SK-MEL-5 (cell line): Measurements from ENCODE around the gene VIPR2. TPM values are rescaled to one million over a fixed set of nuclear protein-coding genes. Genes with fewer than 3 reads are reported as not detected.

Experiments used
- DNase-seq: peaks from one replicate; pipeline ENCODE4 v3.0.0-alpha.2; 2016; ENCODE audit warnings: low read depth, low spot score
- in situ Hi-C: cut with HindIII; loops from 2 replicates; pipeline ENCODE4 v1.10.0; 2016; ENCODE audit warnings: low sequenced_read_pairs, high pct_unique_total_duplicates, low pct_unique_long_range_greater_than_20kb
- total RNA-seq: library from RNA; depleted of rRNA; stranded (reverse); fragments of >200 nt; shearing (Covaris generic); gene quantifications from 2 replicates; pipeline ENCODE4 v1.2.3, GENCODE V29; 2014

VIPR2 gene
- total RNA-seq, 1 experiment from 2014 or later, result not detected

DNA sequence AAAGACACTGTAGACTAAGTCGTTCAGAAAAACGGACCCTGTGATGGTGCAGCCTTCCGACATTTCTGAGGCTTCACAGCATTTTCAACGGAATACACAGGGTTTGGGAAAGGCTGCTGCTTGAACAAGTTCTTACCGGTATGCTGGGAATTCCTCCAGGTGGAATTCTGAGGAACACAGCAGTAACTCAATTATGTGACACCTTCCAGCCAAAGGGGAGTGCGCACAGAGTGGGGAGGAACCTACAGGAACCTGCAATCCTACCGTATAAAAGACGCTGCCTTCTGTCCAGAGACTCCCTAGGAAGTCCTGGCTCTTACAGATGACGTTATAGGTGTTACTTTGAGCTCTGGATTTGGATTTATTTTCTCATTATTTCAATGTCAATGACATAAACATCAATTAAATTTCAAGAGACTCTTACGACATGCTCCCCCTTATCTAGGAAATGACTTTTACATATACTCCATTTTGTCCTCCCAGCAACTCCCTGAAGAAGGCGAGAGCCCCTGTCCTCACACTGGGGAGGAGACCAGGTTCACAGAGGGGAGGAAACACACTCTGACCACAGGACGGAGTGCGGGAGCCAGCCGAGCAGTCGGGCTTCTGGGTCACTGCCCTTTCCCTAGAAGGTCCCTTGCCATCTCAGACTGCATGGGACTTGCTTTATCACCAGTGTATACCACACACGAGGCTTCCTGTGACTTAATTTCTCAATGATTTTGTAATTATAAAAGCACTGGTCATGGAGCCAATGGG, 27.9 kb downstream of the VIPR2 start:
- in situ Hi-C loops, result no loop called here

DNA sequence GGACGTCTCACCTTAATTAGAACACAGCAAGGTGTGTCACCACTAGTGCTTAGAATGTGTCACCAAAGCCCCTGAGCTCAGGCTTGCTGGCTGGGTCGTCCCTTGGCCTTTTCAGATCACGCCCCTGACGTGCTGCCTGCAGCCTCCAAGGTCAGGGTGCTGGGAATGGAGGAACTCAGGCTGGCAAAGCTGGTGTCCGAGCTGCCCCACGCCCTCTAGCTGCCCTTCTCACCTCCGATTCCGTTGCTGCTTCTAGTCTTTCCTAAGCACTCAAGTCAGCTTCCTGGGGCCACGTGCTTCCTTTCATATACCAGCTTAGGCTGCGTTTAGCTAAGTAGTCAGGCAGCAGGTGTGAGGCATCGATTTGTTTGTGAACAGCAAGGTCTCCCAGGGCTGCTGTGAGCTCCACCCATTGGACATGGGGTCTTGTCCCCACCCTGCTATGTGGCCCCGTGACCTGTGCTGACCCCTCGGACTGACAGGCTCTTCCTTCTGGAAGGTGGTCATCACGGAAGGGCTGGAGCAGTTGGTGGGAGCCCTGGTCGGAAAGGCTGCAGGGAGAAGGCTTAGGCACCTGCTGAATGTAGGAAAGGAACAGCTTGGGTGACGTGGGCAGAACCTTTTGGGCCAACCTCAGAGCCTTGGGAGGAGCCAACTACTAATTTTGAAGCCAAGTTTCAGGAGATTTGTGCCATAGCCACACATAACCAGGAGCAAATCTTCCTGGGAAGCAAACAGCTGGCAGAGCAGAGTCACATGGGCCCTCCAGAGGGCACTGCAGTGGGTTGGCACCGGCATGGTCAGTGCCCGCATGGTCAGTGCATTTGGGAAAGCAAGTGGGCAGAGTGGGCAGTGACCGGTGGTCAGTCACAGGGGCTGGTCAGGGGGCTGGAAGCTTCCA, 28.8 kb downstream of the VIPR2 start:
- in situ Hi-C loops, result no loop called here
- DNase-seq, result no peak

More for the DNA sequence above, 27.9 kb downstream of the VIPR2 start:
- DNase-seq, result no peak

DNA sequence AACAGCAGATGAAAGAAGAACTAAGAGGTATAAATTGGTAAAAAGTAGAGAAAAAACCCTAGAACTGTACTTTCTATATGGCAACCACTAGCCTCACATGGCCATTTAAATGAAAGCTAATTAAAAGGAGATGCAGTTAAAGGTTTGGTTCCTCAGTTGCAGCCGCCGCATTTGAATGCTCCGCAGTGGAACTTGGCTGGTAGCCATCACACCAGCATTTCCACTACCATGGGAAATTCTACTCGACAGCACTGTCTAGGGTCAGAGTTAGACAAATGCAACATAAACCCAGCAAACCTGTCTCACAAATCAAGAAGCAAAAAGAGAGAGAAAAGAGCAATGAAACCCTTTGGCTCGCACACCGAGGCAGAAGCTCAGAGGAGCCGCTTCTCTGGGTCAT, 29.7 kb downstream of the VIPR2 start:
- in situ Hi-C loops, result no loop called here
- DNase-seq, result no peak

DNA sequence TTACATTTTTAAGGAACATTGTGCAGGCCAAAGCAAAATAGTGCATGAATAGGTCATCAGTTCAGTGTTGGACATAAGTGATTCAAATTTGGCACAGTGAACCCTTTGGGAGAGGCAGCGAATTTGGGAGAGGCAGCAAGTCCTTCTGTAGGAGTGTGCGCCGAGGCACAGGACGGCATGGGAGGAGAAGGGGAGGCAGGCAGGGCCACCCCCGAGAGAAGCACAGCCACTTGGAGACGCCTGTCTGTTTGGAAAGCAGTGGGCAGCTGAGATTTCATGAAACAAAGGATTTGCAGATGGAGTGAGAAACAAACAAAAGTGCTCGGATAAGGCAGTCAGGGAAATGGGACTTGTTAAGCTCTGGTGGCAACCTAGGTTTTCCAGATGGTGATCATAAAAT, 30.6 kb downstream of the VIPR2 start:
- no peak for DNase-seq
- in situ Hi-C loops, result no loop called here

DNA sequence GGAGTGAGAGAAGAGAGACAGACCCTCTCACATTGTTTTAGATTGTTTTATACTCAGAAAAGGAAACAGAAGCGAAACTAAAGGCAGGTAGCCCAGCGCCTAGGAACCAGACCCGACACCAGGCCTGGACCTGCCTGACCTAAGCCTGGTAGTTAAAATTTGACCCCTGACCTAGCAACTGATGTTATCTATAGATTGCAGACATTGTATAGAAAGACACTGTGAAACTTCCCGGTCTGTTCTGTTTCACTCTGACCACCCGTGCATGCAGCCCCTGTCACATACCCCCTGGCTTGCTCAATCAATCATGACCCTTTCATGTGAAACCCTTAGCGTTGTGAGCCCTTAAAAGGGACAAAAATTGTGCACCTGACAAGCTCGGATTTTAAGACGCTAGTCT, 31.6 kb downstream of the VIPR2 start:
- no peak for DNase-seq
- in situ Hi-C loops, result no loop called here

DNA sequence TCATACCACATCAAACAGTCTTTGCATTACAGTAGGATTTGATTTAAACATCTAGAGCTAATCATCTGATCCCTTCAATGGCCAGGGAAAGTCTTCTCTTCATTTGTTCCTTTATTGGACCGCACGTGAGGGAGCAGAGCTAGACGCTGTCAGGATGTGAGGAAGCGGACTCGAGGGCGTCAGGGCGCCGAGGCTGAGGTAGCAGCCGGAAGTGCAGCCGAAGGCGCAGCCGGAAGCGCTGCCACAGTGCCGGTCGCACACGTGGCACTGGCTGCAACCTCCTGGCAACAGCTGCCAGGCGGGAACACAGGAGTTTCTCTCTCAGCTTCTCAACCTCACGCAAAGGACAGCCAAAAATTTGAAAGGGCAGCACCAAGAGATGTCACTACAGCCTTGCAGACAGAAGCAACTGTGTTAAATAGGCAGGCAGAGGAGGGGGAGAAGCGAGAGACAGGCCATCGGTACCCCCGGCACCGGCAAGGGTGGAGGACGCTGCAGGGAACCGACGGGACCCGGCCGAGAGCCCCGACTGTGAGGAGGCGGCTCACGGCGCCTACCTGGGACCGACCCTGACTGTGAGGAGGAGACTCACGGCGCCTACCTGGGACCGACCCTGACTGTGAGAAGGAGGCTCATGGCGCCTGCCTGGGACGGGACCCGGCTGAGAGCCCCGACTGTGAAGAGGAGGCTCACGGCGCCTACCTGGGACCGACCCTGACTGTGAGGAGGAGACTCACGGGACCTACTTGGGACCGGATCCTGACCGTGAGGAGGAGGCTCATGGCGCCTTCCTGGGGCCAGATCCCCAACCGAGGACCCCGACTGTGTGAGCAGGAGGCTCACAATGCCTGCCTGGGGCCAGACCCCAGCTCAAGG, 32.3 kb downstream of the VIPR2 start:
- no peak for DNase-seq
- in situ Hi-C loops, result no loop called here

DNA sequence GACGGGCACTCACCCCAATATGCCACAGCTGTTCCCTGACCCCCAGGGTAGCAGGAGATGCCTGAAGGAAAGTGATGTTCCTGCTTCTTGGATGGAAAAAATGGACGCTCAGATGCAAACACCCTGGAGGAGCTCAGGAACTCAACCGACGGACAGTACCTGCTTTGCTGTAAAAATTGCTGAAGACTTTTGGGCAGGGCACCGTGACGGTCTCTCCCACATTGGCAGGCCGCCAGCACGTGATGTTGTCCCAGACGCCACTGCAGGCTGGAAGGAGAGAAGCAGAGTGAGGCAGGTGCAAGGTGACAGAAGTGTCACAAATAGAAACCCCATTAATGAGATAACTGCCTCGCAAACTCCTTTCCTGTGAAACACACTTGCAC, 35.0 kb downstream of the VIPR2 start:
- DNase-seq, result no peak

DNA sequence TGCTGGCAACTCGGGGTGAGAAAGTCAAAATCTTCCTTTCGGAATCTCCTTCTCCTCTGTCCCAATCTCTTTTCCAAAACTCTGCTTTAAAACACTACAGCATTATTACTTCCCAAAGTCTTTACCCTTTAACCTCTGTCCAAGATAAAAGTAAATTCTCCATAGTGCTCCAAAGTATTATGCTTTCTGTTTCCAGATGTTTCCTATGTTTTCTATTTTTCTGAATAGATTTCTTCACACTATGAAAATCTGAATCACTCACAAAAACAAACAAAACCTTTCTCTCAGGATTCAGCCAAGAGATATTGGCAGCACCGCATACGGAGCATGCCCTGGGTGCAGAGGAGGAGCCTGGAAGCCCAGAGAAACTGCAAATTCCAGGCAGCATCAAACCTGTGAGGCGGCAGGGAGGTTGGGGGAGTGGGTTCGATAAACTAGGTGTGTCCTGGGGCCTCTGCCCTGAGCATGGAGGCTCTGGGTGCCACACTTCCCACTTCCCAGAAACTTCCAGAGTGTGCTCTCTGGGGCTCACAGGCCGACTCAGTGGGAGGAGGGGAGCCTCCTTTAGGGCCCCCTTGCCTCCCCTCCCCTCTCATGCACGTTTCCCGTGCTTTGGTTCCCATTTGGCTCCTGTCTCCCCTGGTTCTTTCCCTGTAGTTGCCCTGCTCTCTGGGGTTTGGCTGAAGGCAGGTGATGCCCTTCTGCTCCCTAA, 35.6 kb downstream of the VIPR2 start:
- in situ Hi-C loops, result no loop called here

More for the DNA sequence above, 35.0 kb downstream of the VIPR2 start:
- in situ Hi-C loops, result no loop called here

DNA sequence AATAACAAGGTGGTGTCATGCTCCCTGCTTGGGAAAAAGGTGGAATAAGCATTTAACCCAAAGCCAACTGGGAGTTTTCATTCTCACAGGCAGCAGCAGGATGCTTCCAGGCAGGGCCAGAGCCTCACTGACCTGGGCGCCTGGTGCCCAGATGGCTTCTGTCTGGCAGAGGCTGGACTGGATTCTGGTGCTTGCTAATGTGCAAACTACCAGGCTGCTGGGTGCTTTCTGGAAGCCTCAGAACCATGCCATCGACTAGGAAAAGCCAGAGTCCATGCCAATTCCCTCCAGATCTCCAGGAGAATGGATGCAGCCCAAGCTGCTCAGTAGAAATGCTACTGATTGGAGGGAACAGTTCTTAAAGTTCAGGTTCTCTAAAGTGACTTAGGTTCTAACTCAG, 36.2 kb downstream of the VIPR2 start:
- no peak for DNase-seq
- in situ Hi-C loops, result no loop called here

More for the DNA sequence above, 35.6 kb downstream of the VIPR2 start:
- no peak for DNase-seq

DNA sequence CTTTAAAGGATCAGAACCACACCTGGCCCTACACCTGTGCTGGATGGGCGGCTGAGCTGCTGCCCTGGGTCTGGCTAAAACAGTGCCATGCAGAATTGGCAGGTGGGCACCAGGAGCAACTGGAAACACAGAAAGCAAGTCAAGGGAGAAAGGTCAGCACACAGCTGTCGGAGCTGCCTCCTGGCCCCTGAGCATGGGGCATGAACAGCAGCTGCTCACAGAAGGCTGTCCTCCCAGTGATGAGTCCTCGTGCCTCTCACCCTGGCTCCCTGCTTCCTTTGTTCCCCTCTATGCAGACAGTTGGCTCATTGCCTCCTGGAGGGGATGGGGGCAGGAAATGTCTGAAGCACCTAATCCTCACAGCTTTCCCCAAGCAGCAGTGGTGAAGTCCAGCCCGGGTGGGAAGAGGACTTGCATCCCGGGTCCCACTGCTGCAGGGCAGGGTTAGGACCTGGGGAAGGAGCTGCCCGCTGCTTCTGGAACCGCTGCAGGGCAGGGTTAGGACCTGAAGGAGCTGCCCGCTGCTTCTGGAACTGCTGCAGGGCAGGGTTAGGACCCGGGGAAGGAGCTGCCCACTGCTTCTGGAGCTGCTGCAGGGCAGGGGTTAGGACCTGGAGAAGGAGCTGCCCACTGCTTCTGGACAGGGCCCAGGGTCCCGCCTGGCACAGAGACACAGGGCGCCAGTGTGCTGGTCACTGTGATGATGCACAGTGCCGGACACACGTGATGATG, 37.3 kb downstream of the VIPR2 start:
- in situ Hi-C loops, result no loop called here
- no peak for DNase-seq

DNA sequence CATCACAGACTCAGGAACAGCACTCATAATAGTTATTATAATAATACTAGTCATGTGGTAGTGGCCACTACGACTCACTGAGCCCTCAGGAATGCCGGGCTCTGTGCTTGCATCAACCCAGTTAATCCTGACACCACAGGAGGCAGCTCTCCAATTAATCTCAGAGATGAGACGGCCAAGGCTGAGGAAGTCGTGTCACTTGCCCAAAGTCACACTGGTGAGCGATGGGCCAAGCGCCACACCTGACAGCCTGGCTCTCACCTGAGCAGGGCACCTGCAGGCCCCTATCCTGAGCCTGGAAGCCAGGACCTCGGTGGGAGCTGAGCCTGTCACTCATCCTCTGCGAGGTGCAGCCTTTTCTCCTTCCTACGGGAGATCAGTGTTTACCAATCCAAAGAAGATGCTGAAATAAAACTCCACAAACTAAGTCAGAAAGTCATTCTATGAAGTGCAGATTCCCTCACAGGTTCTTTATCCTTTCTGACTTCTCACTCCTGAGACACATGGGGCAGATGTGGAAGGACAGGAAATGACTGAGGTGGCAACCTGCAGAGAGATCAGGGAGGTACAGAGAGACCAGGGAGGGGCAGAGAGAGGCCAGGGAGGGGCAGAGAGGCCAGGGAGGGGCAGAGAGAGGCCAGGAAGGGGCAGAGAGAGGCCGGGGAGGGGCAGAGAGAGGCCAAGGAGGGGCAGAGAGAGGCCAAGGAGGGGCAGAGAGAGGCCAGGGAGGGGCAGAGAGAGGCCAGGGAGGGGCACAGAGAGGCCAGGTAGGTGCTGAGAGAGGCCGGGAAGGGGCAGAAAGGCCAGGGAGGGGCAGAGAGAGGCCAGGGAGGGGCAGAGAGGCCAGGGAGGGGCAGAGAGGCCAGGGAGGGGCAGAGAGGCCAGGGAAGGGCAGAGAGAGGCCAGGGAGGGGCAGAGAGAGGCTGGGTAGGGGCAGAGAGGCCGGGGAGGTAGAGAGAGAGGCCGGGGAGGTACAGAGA, 38.5 kb downstream of the VIPR2 start:
- in situ Hi-C loops, result no loop called here

DNA sequence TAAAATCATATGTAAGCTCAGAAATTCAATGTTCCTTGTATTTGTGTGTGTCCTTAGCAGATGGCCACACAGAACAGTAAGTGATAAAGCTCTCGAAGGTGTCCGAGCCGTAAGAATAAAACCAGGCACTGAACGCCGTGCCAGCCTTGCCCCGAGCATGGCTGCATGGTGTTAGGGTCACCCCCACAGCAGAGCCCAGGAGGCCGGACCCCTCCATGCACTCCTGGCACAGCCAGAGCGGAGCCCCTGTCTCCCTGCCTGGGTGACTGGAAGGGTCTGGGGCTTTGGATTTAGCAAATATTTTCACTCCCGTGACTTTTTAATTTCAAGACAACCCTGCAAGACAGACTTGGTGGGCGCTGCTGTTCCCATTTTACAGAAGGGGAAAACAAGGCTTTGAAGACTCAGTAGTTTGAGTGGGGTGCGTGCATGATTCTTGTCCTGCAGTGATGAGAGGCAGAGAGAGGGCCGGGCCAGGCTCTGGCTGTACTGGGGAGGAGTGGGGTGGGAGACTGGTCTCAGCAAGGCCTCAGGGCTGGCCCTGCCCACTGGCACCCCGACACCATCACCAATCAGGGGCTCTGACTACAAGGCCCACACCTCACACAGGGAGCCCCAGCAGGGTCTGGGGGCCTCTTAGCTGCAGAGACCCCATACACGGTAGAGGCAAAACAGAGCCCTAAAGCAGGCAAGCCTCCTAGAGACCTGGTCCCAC, 39.4 kb downstream of the VIPR2 start:
- in situ Hi-C loops, result no loop called here
- DNase-seq, result no peak

More for the DNA sequence above, 38.5 kb downstream of the VIPR2 start:
- DNase-seq, result no peak

DNA sequence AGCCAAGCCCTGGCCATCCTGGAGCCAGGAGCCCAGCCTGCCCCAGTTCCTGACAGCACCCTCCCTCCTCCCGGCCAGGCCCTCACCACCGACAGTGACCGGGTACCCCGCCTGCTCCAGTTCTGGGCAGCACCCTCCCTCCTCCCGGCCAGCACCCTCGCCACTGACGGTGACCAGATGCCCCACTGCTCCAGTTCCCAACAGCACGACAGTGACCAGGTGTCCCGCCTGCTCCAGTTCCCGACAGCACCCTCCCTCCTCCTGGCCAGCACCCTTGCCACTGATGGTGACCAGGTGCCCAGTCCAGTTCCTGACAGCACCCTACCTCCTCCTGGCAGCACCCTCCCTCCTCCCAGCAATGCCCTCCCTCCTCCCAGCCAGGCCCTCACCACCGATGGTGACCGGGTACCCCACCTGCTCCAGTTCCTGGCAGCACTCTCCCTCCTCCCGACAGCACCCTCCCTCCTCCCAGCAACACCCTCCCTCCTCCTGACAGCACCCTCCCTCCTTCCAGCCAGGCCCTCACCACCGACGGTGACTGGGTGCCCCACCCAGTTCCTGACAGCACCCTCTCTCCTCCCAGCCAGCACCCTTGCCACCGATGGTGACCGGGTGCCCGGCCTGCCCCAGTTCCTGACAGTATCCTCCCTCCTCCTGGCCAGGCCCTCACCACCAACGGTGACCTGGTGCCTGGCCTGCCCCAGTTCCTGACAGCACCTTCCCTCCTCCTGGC, 40.3 kb downstream of the VIPR2 start:
- in situ Hi-C loops, result no loop called here

DNA sequence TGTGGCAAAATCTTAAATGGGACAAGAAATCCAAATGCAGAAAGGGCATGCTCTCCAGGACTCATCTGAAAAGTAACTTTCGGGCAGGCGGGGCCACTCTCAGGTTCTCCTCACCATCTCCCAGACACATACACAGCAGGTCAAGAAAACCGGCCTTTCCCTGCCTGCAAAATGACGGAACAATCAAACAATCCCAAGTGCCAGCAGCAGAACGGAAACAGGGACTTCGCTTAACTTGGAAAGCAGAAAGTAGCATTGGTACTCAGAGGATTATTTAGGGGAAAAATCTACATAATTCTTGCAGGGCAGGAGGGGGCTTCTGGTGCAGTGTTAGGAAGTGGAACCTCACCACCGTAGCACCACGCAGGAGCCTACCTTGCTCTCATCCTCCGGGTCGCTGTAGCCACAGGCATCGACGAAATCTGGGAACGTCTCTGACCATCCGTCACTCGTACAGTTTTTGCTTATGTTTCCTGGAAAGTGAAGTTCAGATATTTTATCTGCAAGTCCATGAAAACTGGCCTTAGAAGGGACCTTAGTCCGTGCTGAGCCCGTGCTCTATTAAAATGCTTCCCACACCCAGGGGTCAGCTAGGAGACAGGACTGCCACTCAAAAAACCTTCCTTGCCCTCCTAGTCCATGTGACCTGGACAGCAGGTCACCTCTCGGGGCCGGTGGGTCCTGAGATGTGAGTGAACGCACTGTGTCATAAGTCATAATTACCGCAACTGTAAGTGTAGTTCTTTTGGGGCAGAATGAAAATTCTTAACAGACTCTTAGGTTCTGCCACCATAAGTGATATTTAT, 41.1 kb downstream of the VIPR2 start:
- in situ Hi-C loops, result no loop called here
- DNase-seq, result no peak

More for the DNA sequence above, 40.3 kb downstream of the VIPR2 start:
- DNase-seq, result no peak
